ENCODE results near the gene SLC22A3. TPM values are rescaled to one million over a fixed set of nuclear protein-coding genes. Genes with fewer than 3 reads are reported as not detected.

The SLC22A3 gene
- total and polyA plus RNA-seq, 2 of the 13 experiments (the other 11 are each of a cell fraction or from before 2014, with no cell fraction given): 12.0 to 31.5 TPM

- no peak for TF ChIP-seq TERF1 (CRISPR knock-in tag; IDR thresholded peaks at IDR 0.05)
- 0 out of 2 replicates have a peak, but pooled peaks have one; percentile 49 for TF ChIP-seq TBX2 (CRISPR knock-in tag; IDR thresholded peaks at IDR 0.05; ENCODE audit: borderline replicate concordance)
- peak; percentile 78; the same call in 1 of the 2 replicates for TF ChIP-seq HOXA9 (CRISPR knock-in tag; IDR thresholded peaks at IDR 0.05; ENCODE audit: borderline replicate concordance)
- TF ChIP-seq ZNF224 (CRISPR knock-in tag; IDR thresholded peaks at IDR 0.05): no peak
- peak; percentile 86 for TF ChIP-seq BATF2 (CRISPR knock-in tag; IDR thresholded peaks at IDR 0.05)
- no peak for TF ChIP-seq NR2F2 (IDR thresholded peaks at IDR 0.05; ENCODE audit: borderline replicate concordance, low read depth)
- no peak for TF ChIP-seq MBD4 (IDR thresholded peaks at IDR 0.05; ENCODE audit: borderline replicate concordance, low read length)
- TF ChIP-seq FIP1L1 (IDR thresholded peaks at IDR 0.05; ENCODE audit: borderline replicate concordance, insufficient read depth, low read depth, low read length): 0 out of 2 replicates have a peak, but pooled peaks have one; percentile 29
- no peak for TF ChIP-seq SRSF4 (IDR thresholded peaks at IDR 0.05; ENCODE audit: low read depth, low read length, poor library complexity, severe bottlenecking)
- no peak for TF ChIP-seq TOPORS (CRISPR knock-in tag; IDR thresholded peaks at IDR 0.05)
- 0 out of 2 replicates have a peak, but pooled peaks have one; percentile 30 for TF ChIP-seq KDM3A (CRISPR knock-in tag; IDR thresholded peaks at IDR 0.05; ENCODE audit: low read depth)
- TF ChIP-seq ZSCAN20 (CRISPR knock-in tag; IDR thresholded peaks at IDR 0.05; ENCODE audit: borderline replicate concordance): no peak
- TF ChIP-seq CREB3 (CRISPR knock-in tag; IDR thresholded peaks at IDR 0.05): no peak
- TF ChIP-seq IRX3 (CRISPR knock-in tag; IDR thresholded peaks at IDR 0.05; ENCODE audit: borderline replicate concordance, low read depth): no peak
- TF ChIP-seq SCMH1 (CRISPR knock-in tag; IDR thresholded peaks at IDR 0.05; ENCODE audit: borderline replicate concordance): no peak
- no peak for TF ChIP-seq ZNF282 (IDR thresholded peaks at IDR 0.05; ENCODE audit: partially characterized antibody)
- no peak for TF ChIP-seq CBX1 (IDR thresholded peaks at IDR 0.05; ENCODE audit: low read depth)
- TF ChIP-seq ZNF704 (CRISPR knock-in tag; IDR thresholded peaks at IDR 0.05; ENCODE audit: borderline replicate concordance): no peak
- no peak for TF ChIP-seq ZZZ3 (CRISPR knock-in tag; IDR thresholded peaks at IDR 0.05; ENCODE audit: borderline replicate concordance)
- no peak for TF ChIP-seq IKZF1 (IDR thresholded peaks at IDR 0.05)
- no peak for TF ChIP-seq ZNF879 (CRISPR knock-in tag; IDR thresholded peaks at IDR 0.05)
- no peak for TF ChIP-seq ZNF75D (CRISPR knock-in tag; IDR thresholded peaks at IDR 0.05; ENCODE audit: borderline replicate concordance)
- TF ChIP-seq KLF15 (CRISPR knock-in tag; IDR thresholded peaks at IDR 0.05; ENCODE audit: borderline replicate concordance): no peak
- TF ChIP-seq ZNF230 (CRISPR knock-in tag; IDR thresholded peaks at IDR 0.05): no peak
- TF ChIP-seq ZNF337 (CRISPR knock-in tag; IDR thresholded peaks at IDR 0.05; ENCODE audit: borderline replicate concordance, low read depth): no peak
- TF ChIP-seq MEF2D (CRISPR knock-in tag; IDR thresholded peaks at IDR 0.05): no peak
Measured at GRCh38 chr6:160348223-160349019, at the start of gene SLC22A3 (continued).

Data from HepG2 (cell line).